Mammary epithelial cell (primary cell): ENCODE data around the gene ZNF341.

Source experiments
- EZH2 ChIP-seq: IDR thresholded peaks from 2 replicates; pipeline ENCODE4 v1.6.1; 2012; ENCODE audit warnings: low read length, inconsistent platforms, borderline replicate concordance
- TF ChIP-seq, protein P1 (sequence below), 2 donors: IDR thresholded peaks in 1 of 2; conservative IDR thresholded peaks in 1 of 2; 2 replicates each; pipeline ENCODE4 v1.5.1; 2011 to 2012; ENCODE audit warnings: inconsistent platforms in 2 of 2, low read length in 2 of 2, mild to moderate bottlenecking in 2 of 2, control low read depth in 1 of 2, low read depth in 1 of 2; ENCODE audit not compliant: insufficient read depth in 1 of 2; ENCODE audit errors: extremely low read depth in 1 of 2

DNA sequence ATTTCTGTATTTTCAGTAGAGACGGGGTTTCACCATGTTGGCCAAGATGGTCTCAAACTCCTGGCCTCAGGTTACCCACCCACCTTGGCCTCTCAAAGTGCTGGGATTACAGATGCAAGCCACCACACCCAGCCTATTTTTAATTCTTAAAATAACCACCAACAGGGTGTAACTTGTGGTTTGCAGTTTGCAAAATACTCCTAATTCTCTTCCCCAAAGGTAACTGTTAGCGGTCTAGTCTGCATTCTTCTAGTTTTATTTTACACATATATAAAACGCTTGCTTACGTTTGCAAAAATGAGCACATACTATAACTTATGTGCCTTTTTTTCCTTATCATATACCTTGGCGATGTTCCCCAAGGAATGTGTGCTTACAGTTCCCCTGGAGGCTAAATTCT, 53.7 kb downstream of the ZNF341 start:
- TF ChIP-seq, protein P1, sequence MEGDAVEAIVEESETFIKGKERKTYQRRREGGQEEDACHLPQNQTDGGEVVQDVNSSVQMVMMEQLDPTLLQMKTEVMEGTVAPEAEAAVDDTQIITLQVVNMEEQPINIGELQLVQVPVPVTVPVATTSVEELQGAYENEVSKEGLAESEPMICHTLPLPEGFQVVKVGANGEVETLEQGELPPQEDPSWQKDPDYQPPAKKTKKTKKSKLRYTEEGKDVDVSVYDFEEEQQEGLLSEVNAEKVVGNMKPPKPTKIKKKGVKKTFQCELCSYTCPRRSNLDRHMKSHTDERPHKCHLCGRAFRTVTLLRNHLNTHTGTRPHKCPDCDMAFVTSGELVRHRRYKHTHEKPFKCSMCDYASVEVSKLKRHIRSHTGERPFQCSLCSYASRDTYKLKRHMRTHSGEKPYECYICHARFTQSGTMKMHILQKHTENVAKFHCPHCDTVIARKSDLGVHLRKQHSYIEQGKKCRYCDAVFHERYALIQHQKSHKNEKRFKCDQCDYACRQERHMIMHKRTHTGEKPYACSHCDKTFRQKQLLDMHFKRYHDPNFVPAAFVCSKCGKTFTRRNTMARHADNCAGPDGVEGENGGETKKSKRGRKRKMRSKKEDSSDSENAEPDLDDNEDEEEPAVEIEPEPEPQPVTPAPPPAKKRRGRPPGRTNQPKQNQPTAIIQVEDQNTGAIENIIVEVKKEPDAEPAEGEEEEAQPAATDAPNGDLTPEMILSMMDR (conservative IDR thresholded peaks at IDR 0.05 in 1 of 2, IDR thresholded peaks at IDR 0.05 in 1 of 2; ENCODE audit: extremely low read depth in 1 of 2, insufficient read depth in 1 of 2, low read depth in 1 of 2, low read length in 2 of 2) = no peak
- no peak for TF ChIP-seq EZH2
